SK-N-MC (cell line): ENCODE measurements around the gene GINS2.

Source experiments
- EZH2 ChIP-seq: fragments of 200-600 bp; sonication (generic); IDR thresholded peaks from one replicate; pipeline ENCODE4 v1.6.1; 2017; ENCODE audit warnings: antibody characterized with exemption
- FOXP2 ChIP-seq: optimal IDR thresholded peaks from 2 replicates; pipeline ENCODE3; 2011; ENCODE audit warnings: mild to moderate bottlenecking, moderate library complexity; ENCODE audit not compliant: insufficient read depth; ENCODE audit errors: extremely low read length, control extremely low read depth
- POLR2AphosphoS5 ChIP-seq: IDR thresholded peaks from 2 replicates; pipeline ENCODE4 v1.6.1; 2012; ENCODE audit warnings: mild to moderate bottlenecking, low read depth, low read length, borderline replicate concordance

DNA sequence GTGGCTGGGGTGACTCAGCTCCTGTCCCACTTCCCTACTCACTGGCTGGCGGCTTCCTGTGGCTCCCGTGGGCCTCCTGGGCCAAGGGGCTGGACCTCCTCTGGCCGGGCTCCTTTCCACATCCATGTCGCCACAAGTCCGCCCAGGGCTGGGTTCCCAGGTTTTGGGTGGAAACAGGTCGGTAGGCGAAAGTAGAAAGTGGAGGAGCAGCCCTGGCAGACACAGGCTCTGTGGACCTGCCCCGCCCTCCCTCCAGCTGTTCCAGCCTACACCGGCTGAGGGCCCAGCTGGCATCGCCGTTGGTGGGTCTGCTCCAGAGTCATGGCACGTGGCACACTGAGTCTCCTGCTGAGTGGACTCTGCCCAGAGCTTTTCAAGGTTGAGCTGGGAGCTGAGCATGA is 47.0 kb downstream of the GINS2 start:
- TF ChIP-seq EZH2 (no peak), POLR2AphosphoS5 (no peak), FOXP2 (no peak)
